Thymus (tissue), 11 donors: ENCODE results near the gene HTT-AS. TPM values are rescaled to one million over a fixed set of nuclear protein-coding genes. Genes with fewer than 3 reads are reported as not detected.

Experiments
- DNase-seq, 9 donors: peaks; one replicate each; pipeline ENCODE4 v3.0.0-alpha.2; 2013; ENCODE audit warnings: low spot score in 9 of 9, low read depth in 6 of 9, missing footprints in 1 of 9
- H3K27ac ChIP-seq, 2 donors: one replicate each; pipeline ENCODE4 v1.5.1; 2013; ENCODE audit warnings: control low read depth in 1 of 2, low read depth in 1 of 2, low read length in 1 of 2, mild to moderate bottlenecking in 1 of 2, moderate library complexity in 1 of 2
- H3K27me3 ChIP-seq, 2 donors: one replicate each; pipeline ENCODE4 v1.5.1; 2013; ENCODE audit warnings: low read length in 1 of 2; ENCODE audit not compliant: control insufficient read depth in 2 of 2, insufficient read depth in 1 of 2
- H3K36me3 ChIP-seq, 2 donors: one replicate each; pipeline ENCODE4 v1.5.1; 2013; ENCODE audit warnings: low read length in 1 of 2, mild to moderate bottlenecking in 1 of 2, moderate library complexity in 1 of 2; ENCODE audit not compliant: control insufficient read depth in 2 of 2, insufficient read depth in 2 of 2
- H3K4me1 ChIP-seq, 2 donors: one replicate each; pipeline ENCODE4 v1.5.1; 2013; ENCODE audit warnings: low read length in 2 of 2; ENCODE audit not compliant: control insufficient read depth in 2 of 2, insufficient read depth in 2 of 2
- H3K4me3 ChIP-seq, 2 donors: one replicate each; pipeline ENCODE4 v1.5.1; 2013; ENCODE audit warnings: low read length in 2 of 2, control low read depth in 1 of 2, mild to moderate bottlenecking in 1 of 2
- H3K9me3 ChIP-seq, 2 donors: one replicate each; pipeline ENCODE4 v1.5.1; 2013; ENCODE audit warnings: low read length in 1 of 2, mild to moderate bottlenecking in 1 of 2; ENCODE audit not compliant: control insufficient read depth in 2 of 2, insufficient read depth in 1 of 2
- WGBS: extraction: QIAGEN DNeasy Blood & Tissue Kit; methylation state at CpG from one replicate; pipeline ENCODE4 v1.1.7; 2013; 5-methylcytosine and 5-hydroxymethylcytosine counted together
- polyA plus RNA-seq: library from polyadenylated mRNA; stranded (reverse); fragments of 200-250 nt; gene quantifications from one replicate; pipeline ENCODE4 v1.2.3, GENCODE V29; 2013
- total RNA-seq: library from RNA; stranded (reverse); fragments of 120-200 nt; gene quantifications from one replicate; pipeline ENCODE4 v1.2.4, GENCODE V29; 2013
- donor health status: healthy.

HTT-AS gene
- total and polyA plus RNA-seq, 2 donors = not detected

- no peaks in the 10 kb centered on the region for H3K9me3 ChIP-seq
- H3K27me3 ChIP-seq = no peaks in the 10 kb centered on the region
- H3K36me3 ChIP-seq = peaks cover 0 to 4% of the 10 kb centered on the region in 2 donors
- WGBS = 94% methylated on average over 6 of the region's 6 CpGs
- DNase-seq = no peak
- no peaks in the 10 kb centered on the region for H3K4me1 ChIP-seq
- H3K27ac ChIP-seq = no peak overlapping the region
- no peak overlapping the region for H3K4me3 ChIP-seq
Observed at GRCh38 chr4:3082925-3083515, 8.7 kb upstream of the HTT-AS start.

- H3K4me3 ChIP-seq = no peak overlapping the region
- DNase-seq = no peak
- H3K9me3 ChIP-seq = no peaks in the 10 kb centered on the region
- H3K27ac ChIP-seq = no peak overlapping the region
- H3K4me1 ChIP-seq = peaks cover 5 to 10% of the 10 kb centered on the region in 2 donors
- H3K27me3 ChIP-seq = no peaks in the 10 kb centered on the region
- 35% methylated on average over 6 of the region's 6 CpGs for WGBS
- no peaks in the 10 kb centered on the region for H3K36me3 ChIP-seq
Observed at GRCh38 chr4:3079694-3080123, 5.4 kb upstream of the HTT-AS start.

GRCh38 chr4:3077796-3078195 lies 3.5 kb upstream of the HTT-AS start:
- 83% methylated on average over 2 of the region's 2 CpGs for WGBS
- no peaks in the 10 kb centered on the region for H3K36me3 ChIP-seq
- peaks cover 0 to 6% of the 10 kb centered on the region in 2 donors for H3K27me3 ChIP-seq
- H3K9me3 ChIP-seq = no peaks in the 10 kb centered on the region
- no peak overlapping the region for H3K27ac ChIP-seq
- H3K4me3 ChIP-seq = no peak overlapping the region
- no peak for DNase-seq
- peaks cover 11 to 14% of the 10 kb centered on the region in 2 donors for H3K4me1 ChIP-seq

- Histone ChIP-seq H3K27ac (peak overlapping the region in 1 of 2 donors; percentile 23), H3K9me3 (no peaks in the 10 kb centered on the region), H3K4me3 (peak overlapping the region; percentile 78 to 85), H3K27me3 (peaks cover 0 to 6% of the 10 kb centered on the region in 2 donors), H3K4me1 (peaks cover 11 to 14% of the 10 kb centered on the region in 2 donors), H3K36me3 (no peaks in the 10 kb centered on the region)
- WGBS = 3% methylated on average over 8 of the region's 8 CpGs
- no peak for DNase-seq
Observed at GRCh38 chr4:3075652-3075981, 1.3 kb upstream of the HTT-AS start.

DNA sequence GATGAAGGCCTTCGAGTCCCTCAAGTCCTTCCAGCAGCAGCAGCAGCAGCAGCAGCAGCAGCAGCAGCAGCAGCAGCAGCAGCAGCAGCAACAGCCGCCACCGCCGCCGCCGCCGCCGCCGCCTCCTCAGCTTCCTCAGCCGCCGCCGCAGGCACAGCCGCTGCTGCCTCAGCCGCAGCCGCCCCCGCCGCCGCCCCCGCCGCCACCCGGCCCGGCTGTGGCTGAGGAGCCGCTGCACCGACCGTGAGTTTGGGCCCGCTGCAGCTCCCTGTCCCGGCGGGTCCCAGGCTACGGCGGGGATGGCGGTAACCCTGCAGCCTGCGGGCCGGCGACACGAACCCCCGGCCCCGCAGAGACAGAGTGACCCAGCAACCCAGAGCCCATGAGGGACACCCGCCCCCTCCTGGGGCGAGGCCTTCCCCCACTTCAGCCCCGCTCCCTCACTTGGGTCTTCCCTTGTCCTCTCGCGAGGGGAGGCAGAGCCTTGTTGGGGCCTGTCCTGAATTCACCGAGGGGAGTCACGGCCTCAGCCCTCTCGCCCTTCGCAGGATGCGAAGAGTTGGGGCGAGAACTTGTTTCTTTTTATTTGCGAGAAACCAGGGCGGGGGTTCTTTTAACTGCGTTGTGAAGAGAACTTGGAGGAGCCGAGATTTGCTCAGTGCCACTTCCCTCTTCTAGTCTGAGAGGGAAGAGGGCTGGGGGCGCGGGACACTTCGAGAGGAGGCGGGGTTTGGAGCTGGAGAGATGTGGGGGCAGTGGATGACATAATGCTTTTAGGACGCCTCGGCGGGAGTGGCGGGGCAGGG lies 711 bp upstream of the HTT-AS start:
- Histone ChIP-seq H3K27ac (peak overlapping the region; percentile 93 to 99), H3K4me3 (peak overlapping the region; percentile 78 to 85), H3K9me3 (no peaks in the 10 kb centered on the region), H3K36me3 (no peaks in the 10 kb centered on the region), H3K27me3 (peaks cover 0 to 6% of the 10 kb centered on the region in 2 donors), H3K4me1 (peaks cover 11 to 14% of the 10 kb centered on the region in 2 donors)
- under 1% methylated on average over 60 of the region's 60 CpGs for WGBS
- peak in 8 of 9 donors; percentile 14 to 69 (median 34) for DNase-seq

DNA sequence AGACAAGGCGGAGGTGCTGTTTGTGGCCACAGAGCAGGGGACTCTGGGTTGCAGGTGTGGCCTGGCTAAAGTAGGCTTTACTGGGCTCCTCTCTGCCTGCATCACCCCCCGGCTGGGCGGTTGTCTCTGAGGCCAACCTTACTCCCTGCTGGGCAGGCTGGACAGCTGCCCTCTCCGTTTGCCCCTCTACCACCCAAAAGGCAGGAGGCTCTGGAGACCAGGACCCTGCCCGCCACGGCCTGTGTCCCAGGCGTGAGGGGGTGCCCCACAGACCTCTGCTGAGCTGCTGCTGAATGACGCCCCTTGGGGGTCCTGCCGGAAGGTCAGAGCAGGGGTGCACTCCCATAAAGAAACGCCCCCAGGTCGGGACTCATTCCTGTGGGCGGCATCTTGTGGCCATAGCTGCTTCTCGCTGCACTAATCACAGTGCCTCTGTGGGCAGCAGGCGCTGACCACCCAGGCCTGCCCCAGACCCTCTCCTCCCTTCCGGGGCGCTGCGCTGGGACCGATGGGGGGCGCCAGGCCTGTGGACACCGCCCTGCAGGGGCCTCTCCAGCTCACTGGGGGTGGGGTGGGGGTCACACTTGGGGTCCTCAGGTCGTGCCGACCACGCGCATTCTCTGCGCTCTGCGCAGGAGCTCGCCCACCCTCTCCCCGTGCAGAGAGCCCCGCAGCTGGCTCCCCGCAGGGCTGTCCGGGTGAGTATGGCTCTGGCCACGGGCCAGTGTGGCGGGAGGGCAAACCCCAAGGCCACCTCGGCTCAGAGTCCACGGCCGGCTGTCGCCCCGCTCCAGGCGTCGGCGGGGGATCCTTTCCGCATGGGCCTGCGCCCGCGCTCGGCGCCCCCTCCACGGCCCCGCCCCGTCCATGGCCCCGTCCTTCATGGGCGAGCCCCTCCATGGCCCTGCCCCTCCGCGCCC lies 920 bp downstream of the HTT-AS start:
- Histone ChIP-seq H3K4me1 (peaks cover 11 to 14% of the 10 kb centered on the region in 2 donors), H3K27ac (peak overlapping the region; percentile 36 to 74), H3K4me3 (peak overlapping the region; percentile 46 to 85), H3K27me3 (peaks cover 0 to 6% of the 10 kb centered on the region in 2 donors), H3K9me3 (no peaks in the 10 kb centered on the region), H3K36me3 (no peaks in the 10 kb centered on the region)
- peak in 1 of 9 donors; percentile 23 for DNase-seq
- WGBS = 16% methylated on average over 54 of the region's 54 CpGs

DNA sequence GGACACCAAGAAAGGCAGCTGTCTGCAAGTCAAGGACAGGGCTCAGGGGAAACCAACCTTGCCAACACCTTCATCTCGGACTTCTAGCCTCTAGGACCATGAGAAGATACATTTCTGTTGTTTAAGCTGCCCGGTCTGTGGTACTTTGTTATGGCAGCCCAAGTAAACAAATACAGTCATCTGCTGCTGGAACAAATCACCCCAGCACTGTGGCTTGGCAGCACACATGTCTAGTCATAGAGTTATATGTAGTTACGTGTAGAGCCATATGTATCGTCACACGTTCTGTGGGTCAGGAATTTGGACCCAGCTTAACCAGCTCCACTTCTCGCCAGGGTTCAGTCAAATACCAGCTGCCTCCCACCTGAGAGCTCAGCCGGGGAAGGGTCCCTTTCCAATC lies 2.5 kb downstream of the HTT-AS start:
- H3K36me3 ChIP-seq = no peaks in the 10 kb centered on the region
- WGBS = 98% methylated on average over 7 of the region's 7 CpGs
- no peak for DNase-seq
- no peaks in the 10 kb centered on the region for H3K9me3 ChIP-seq
- H3K4me1 ChIP-seq = peaks cover 11 to 14% of the 10 kb centered on the region in 2 donors
- no peak overlapping the region for H3K4me3 ChIP-seq
- H3K27me3 ChIP-seq = peaks cover 0 to 6% of the 10 kb centered on the region in 2 donors
- H3K27ac ChIP-seq = no peak overlapping the region

DNA sequence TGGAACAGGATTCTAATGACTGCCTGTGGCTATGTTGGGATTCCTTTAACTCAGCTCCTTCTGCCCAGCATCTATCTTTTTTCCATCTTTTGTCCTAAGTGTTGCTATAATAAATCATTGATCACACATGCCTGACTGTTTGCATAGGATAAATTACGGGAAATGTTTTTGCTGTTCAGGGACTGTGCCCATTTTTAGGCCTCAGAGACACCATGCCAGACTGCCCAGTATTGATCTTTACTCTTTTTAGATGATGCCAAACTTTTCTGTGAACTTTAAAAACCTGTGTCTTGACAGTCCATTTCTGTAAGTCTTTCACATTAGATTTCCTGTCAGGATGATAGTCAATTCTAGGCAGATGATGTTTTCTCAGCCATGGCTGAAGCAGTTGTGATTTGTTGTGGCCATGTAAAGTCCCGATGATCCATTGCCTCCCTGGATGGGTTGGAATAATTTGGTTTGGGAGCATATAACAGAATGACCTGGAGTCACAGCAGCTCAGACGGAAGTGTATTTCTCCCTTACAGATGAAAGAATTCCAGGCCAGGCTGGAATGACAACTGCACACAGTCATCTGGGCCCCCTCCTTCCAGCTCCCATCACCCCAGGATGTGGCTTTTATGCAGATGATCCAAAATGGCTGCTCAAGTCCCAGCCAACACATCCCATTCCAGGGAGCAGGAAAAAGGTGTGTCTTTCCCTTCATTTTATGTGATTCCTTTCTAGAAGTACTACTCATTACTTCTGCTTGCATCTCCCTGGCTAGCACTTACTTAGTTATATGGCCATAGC lies 3.4 kb downstream of the HTT-AS start:
- Histone ChIP-seq H3K4me1 (peaks cover 9 to 11% of the 10 kb centered on the region in 2 donors), H3K9me3 (no peaks in the 10 kb centered on the region), H3K27ac (no peak overlapping the region), H3K4me3 (no peak overlapping the region), H3K36me3 (no peaks in the 10 kb centered on the region), H3K27me3 (peaks cover 0 to 6% of the 10 kb centered on the region in 2 donors)
- no peak for DNase-seq
- WGBS = 97% methylated on average over 3 of the region's 3 CpGs
